HG03521 (cell line): ENCODE data around the gene MPP2.
"Not testable (repeated sequence)": the region's sequence is repeated elsewhere in the genome, so short reads cannot be mapped to it uniquely, and the experiment has no call there.

ENCODE experiments used
- ATAC-seq: cut with Tn5 transposase; IDR thresholded peaks from one replicate; pipeline ENCODE4 v1.9.1; 2021; ENCODE audit warnings: mild to moderate bottlenecking, moderate library complexity; ENCODE audit not compliant: unreplicated experiment

Gene MPP2

GRCh38 chr17:43905400-43905984 lies 1.8 kb downstream of the MPP2 start:
- no peak for ATAC-seq

DNA sequence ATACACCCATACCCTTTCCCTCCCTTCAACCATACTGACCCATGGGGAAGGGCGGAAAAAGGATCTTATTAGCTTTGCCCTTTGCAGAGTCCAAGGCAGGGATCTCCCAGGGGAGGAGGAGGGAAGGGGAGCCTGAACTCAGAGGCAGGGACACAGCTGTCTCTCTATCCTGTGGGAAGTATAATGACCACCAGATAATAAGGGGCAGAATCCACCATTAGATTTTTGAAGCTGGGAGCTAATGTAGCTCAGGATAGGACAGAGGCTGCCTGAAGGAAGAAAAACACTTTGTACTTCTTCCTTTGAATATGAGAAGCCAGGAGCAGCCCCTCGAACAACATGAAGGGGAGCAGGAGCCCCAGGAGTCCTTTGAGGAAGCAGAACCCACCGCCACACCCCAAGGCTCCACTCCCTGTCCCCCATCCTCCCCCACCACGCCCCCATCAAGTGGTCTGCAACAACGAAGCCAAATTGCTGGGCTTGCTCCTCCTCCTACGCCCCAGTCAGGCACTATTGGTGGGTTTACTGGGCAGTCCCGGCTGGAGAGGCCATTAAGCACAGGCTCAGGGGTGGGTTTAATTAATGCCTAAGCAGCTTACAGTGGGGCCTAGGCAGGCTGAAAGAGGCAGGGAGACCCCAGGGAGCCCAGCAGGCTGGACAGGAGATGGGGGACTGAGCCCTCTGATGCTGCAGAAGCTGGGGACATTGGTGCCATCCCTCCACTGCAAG lies 5.3 kb downstream of the MPP2 start:
- ATAC-seq: no peak

- no peak for ATAC-seq
These were observed 6.2 kb downstream of the MPP2 start for GRCh38 chr17:43900858-43901754.

GRCh38 chr17:43900183-43900857 lies 7.0 kb downstream of the MPP2 start:
- no peak for ATAC-seq

GRCh38 chr17:43898446-43898845 lies 8.9 kb downstream of the MPP2 start:
- ATAC-seq: no peak

- no peak for ATAC-seq
These were observed 9.5 kb downstream of the MPP2 start for GRCh38 chr17:43897831-43898230.

- not testable (repeated sequence) for ATAC-seq
These were observed 12.8 kb downstream of the MPP2 start for GRCh38 chr17:43894494-43894893.

DNA sequence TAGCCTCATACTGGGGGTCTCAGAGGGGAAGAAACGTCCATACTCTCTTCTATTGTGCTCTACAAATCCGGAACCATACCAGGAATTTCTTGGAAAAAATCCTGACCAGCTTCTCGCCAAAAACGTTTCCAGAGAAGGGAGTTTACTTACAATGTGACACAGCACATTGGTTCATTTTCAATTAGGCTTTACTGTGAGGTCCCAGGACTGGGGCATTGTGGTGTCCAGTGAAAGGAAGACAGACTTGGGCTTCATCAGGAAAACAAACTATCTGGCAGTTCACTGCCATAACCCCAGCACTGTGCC lies 14.7 kb downstream of the MPP2 start:
- no peak for ATAC-seq

- ATAC-seq: no peak
These were observed 15.3 kb downstream of the MPP2 start for GRCh38 chr17:43891851-43892646.

DNA sequence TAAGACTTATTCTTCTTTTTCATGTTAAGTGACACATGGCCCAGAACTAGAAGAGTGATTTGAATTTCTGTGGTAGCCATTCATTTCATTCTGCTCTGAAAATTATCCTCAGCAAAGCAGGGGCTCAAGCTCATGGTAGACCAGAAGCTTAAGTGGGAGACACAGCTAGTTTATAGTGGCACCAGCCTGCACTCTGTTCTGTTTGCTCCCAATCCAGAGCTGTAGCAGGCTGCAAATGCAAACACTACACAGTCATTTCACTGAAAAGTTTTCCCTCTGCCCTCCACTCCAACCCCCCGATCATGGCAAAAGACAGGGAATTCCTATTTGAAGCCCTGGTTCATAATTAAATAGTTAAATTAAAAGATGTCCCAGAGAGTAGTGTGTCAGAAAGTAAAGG lies 17.1 kb downstream of the MPP2 start:
- no peak for ATAC-seq

GRCh38 chr17:43888548-43888947 lies 18.8 kb downstream of the MPP2 start:
- ATAC-seq: no peak

GRCh38 chr17:43882761-43883415 lies 24.4 kb downstream of the MPP2 start:
- no peak for ATAC-seq

DNA sequence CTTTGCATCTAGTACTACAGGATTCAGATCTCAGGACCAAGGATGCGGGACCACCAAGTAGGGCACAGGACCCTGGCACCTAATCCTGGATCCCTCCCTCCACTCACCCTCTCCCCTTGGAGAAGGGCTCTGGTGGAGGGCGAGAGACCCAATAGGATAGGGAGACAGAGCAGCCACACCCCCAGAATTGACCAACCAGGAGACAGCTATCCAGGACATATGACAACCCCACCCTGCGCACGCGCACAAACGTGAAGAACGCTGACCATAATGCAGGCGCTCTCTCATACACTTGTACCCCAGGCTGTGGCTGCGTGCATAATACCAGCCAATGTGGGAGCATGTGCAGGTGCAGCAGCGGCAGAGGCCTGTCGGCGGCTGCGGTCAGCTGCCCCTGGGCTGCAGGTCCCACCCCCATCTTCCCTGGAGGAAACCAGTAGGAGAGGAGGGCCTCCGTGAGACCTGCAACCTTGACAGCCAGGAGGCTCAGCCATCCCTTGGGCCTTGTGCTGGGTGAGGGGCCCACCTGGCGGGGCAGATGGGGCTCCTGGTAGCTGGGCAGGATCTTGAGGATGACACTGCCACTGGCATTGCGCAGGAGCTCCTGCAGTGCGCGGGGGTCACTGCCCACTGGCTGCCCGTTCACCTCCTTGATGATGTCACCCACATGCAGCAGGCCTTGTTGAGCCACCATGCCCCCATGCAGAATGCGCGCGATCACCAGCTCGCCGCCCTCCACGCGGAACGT lies 25.4 kb downstream of the MPP2 start:
- ATAC-seq: no peak

DNA sequence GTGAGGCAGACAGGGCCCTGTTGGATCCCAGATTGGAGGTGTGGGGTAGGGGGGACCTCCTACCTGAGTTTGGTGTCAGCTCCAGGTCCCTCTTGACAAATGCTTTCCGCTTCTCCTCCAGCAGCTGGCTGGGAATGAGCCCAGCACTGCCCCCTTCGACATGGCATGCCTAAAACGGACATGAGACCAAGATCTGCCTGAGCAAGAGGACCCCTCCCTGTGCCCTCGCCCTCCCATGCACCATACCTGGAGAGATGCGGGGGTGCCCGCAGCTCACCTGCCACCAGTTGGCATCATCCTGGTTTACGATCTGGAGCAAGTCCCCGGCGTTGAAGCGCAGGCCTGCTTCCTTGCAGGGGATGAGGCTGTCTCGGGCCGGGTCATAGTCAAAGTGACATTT lies 26.2 kb downstream of the MPP2 start:
- no peak for ATAC-seq

GRCh38 chr17:43880420-43880991 lies 26.8 kb downstream of the MPP2 start:
- ATAC-seq: no peak

- ATAC-seq: no peak
These were observed 27.5 kb downstream of the MPP2 start for GRCh38 chr17:43879723-43880419.

DNA sequence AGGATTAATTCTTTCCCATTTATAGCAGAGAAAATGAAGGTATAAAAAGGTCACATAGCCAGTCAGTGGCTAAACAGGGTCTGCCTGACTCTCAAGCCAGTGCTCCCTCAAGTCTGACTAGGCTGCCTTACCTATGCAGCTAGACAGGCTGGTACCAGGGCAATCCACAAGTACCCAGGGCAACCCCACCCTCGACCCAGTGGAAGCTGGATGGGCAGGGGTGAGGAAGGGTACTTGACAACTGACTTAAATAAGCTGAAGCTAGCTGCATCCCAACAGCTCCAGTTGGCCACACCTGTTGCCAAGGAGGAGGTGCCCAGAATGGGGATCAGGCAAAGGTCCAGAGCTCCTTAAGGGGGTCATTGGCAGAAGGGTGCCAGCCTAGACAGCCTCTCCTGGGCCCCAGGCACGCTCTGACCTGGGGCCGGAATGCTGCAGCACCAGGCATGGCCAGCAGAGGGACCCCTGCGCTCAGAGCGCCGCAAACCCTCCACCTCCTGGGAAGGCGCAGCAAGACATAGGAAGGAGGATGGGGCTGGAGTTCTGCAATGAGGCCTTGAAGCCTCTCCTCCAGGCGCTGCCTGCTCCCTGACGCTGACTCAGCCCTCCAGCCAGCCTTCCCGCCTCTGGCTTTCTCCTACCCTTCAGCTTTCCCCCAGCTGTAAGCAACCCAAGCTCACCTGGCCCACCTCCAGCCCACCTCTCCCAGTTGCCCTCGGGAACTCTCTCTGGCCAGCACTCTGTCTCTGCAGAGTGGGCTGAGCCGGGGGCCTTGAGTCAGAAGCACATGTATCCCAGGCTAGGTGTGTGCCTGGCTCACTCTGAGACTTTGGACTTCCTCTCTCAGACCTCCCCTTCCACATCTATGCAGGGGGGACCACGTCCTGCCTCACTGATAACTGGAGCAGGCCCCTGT lies 28.8 kb downstream of the MPP2 start:
- ATAC-seq: no peak
